ENCODE data around the gene TSPAN7. TPM values are rescaled to one million over a fixed set of nuclear protein-coding genes. Genes with fewer than 3 reads are reported as not detected.

The TSPAN7 gene
- total and polyA plus RNA-seq, 2 of the 8 experiments (the other 6 are each of a cell fraction or from before 2014, with no cell fraction given): 32.1 to 37.7 TPM

- DNase-seq (ENCODE audit: low read depth in 1 of 2, low spot score in 2 of 2): no peak
- no peaks in the 10 kb centered on the region for H3K27me3 ChIP-seq (replicated peaks in 1 of 4; ENCODE audit: control insufficient read depth in 3 of 4, extremely low read depth in 1 of 4, insufficient read depth in 3 of 4, low read length in 3 of 4)
- no peak for FAIRE-seq
- no peak overlapping the region for H3K4me3 ChIP-seq (ENCODE audit: extremely low read depth in 1 of 4, insufficient read depth in 2 of 4, low read depth in 3 of 4, low read length in 4 of 4)
- no peak overlapping the region for H4K8ac ChIP-seq (ENCODE audit: extremely low read depth, insufficient read depth, low read length)
- no peak overlapping the region for H3K27ac ChIP-seq (ENCODE audit: low read depth, low read length)
- no peaks in the 10 kb centered on the region for H3K9me3 ChIP-seq (ENCODE audit: insufficient read depth in 2 of 2, low read depth in 1 of 2, low read length in 1 of 2)
- no peak overlapping the region for H2BK15ac ChIP-seq (ENCODE audit: low read length)
- H4K20me1 ChIP-seq (replicated peaks in 1 of 2; ENCODE audit: control insufficient read depth in 1 of 2, insufficient read depth in 2 of 2, low read length in 2 of 2): no peaks in the 10 kb centered on the region
- no peak overlapping the region for H3K23ac ChIP-seq (ENCODE audit: insufficient read length)
- no peaks in the 10 kb centered on the region for H3K79me1 ChIP-seq (ENCODE audit: low read depth, low read length)
- H3K36me3 ChIP-seq (ENCODE audit: control insufficient read depth in 2 of 4, insufficient read depth in 4 of 4, low read length in 3 of 4): no peaks in the 10 kb centered on the region
- H3K79me2 ChIP-seq (ENCODE audit: control insufficient read depth in 1 of 2, insufficient read depth in 2 of 2, low read length in 2 of 2): no peaks in the 10 kb centered on the region
- no peak overlapping the region for H2BK20ac ChIP-seq (ENCODE audit: low read length)
- ChIA-PET CTCF (ENCODE audit: partially characterized antibody) (no interaction called here), POLR2A (ENCODE audit: partially characterized antibody) (no interaction called here)
- H2AK5ac ChIP-seq (ENCODE audit: low read depth, low read length): no peak overlapping the region
- H2AFZ ChIP-seq (ENCODE audit: low read length): no peak overlapping the region
- no peaks in the 10 kb centered on the region for H3K23me2 ChIP-seq (ENCODE audit: low read depth, low read length)
- TF ChIP-seq, protein P1, sequence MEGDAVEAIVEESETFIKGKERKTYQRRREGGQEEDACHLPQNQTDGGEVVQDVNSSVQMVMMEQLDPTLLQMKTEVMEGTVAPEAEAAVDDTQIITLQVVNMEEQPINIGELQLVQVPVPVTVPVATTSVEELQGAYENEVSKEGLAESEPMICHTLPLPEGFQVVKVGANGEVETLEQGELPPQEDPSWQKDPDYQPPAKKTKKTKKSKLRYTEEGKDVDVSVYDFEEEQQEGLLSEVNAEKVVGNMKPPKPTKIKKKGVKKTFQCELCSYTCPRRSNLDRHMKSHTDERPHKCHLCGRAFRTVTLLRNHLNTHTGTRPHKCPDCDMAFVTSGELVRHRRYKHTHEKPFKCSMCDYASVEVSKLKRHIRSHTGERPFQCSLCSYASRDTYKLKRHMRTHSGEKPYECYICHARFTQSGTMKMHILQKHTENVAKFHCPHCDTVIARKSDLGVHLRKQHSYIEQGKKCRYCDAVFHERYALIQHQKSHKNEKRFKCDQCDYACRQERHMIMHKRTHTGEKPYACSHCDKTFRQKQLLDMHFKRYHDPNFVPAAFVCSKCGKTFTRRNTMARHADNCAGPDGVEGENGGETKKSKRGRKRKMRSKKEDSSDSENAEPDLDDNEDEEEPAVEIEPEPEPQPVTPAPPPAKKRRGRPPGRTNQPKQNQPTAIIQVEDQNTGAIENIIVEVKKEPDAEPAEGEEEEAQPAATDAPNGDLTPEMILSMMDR (IDR thresholded peaks at IDR 0.05; ENCODE audit: control extremely low read depth in 1 of 3, insufficient read depth in 1 of 3, low read depth in 1 of 3, low read length in 3 of 3): no peak
- TF ChIP-seq USF2 (IDR thresholded peaks at IDR 0.05; ENCODE audit: low read length) (no peak), RBBP5 (IDR thresholded peaks at IDR 0.05; ENCODE audit: borderline replicate concordance, low read depth, low read length) (no peak), ATF3 (IDR thresholded peaks at IDR 0.05; ENCODE audit: insufficient read depth, low read depth, low read length) (no peak), TBP (IDR thresholded peaks at IDR 0.05; ENCODE audit: low read depth, low read length) (no peak), BRCA1 (IDR thresholded peaks at IDR 0.05; ENCODE audit: low read depth, low read length) (no peak), GTF2F1 (IDR thresholded peaks at IDR 0.05; ENCODE audit: borderline replicate concordance, low read depth, low read length) (no peak)
- no peak overlapping the region for H4K91ac ChIP-seq (replicated peaks; ENCODE audit: insufficient read length, low read length)
- no peak overlapping the region for H3K18ac ChIP-seq (ENCODE audit: extremely low read depth, low read length)
- H4K5ac ChIP-seq (ENCODE audit: insufficient read length, low read depth, low read length): no peak overlapping the region
- no peaks in the 10 kb centered on the region for H3K4me1 ChIP-seq (replicated peaks in 1 of 4; ENCODE audit: control insufficient read depth in 3 of 4, insufficient read depth in 4 of 4, low read length in 3 of 4)
- 78% methylated on average over 2 of the region's 2 CpGs; no CpG with 5 or more reads in 1 of the 2 experiments for WGBS, 2 experiments (ENCODE audit: extremely low coverage in 1 of 2, insufficient coverage in 1 of 2, insufficient read length in 1 of 2, insufficient replicate concordance in 2 of 2, low coverage in 1 of 2, low lambda C conversion rate in 2 of 2, missing lambda C conversion rate in 1 of 2)
- no peak overlapping the region for H2BK12ac ChIP-seq (ENCODE audit: low read depth, low read length)
- H3K9ac ChIP-seq (replicated peaks in 1 of 4; ENCODE audit: extremely low read depth in 1 of 4, low read depth in 3 of 4, low read length in 3 of 4): no peak overlapping the region
- H3K4me2 ChIP-seq (ENCODE audit: insufficient read depth in 1 of 2, low read depth in 2 of 2, low read length in 2 of 2): no peak overlapping the region
- H3K14ac ChIP-seq (ENCODE audit: insufficient read length): no peak overlapping the region
- H2BK120ac ChIP-seq (replicated peaks; ENCODE audit: low read depth, low read length): no peak overlapping the region
- no peak overlapping the region for H2BK5ac ChIP-seq (ENCODE audit: low read depth, low read length)
- no peak overlapping the region for H3K56ac ChIP-seq (replicated peaks; ENCODE audit: insufficient read length, low read depth, low read length)
- H3K4ac ChIP-seq (replicated peaks; ENCODE audit: insufficient read length, low read depth, low read length): no peak overlapping the region
Observed at GRCh38 chrX:38538134-38538533, 23.2 kb upstream of the TSPAN7 start.

Data from H1 (cell line).